Left renal cortex interstitium (tissue), 4 donors: Measurements from ENCODE around the gene TMEM120B. TPM values are rescaled to one million over a fixed set of nuclear protein-coding genes. Genes with fewer than 3 reads are reported as not detected.

ENCODE experiments used
- DNase-seq, 4 donors: peaks; one replicate each; pipeline ENCODE4 v3.0.0-alpha.2; 2013; ENCODE audit warnings: low read depth in 4 of 4, low spot score in 2 of 4, missing footprints in 1 of 4
- polyA plus RNA-seq, 4 donors: library from polyadenylated mRNA; unstranded; fragments of 120-200 nt; gene quantifications; one replicate each; pipeline ENCODE4 v1.2.1, GENCODE V29; 2013; ENCODE audit not compliant: insufficient read length in 4 of 4

Gene TMEM120B
- polyA plus RNA-seq, 4 donors: 7.2 to 16.7 (median 12.7) TPM

DNA sequence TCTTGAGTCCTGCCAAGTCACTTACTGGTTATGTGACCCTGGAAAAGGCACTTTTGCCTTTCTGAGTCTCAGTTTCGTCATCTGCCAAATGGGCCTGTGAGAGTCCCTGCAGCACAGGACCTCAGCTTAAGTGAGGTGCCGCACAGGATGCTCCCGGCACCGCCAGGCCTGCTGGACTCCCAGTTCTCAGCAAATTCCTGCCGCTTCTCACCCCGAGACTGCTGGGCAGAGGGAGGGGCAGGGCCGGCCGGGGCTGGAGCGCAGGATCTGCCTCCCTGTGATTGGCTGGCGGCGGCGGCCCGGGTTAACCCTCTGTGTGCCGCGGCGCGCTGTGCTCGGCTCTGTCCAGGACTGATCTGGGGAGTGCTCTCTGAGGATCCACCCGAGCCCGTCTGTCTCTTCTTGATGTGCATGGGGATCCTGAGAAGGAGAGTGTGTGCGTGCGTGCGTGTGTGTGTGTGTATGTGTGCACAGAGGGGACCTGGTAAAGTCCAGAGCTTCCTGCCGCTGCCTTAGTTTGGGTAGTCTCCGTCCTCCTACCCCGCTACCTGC, 99.8 kb downstream of the TMEM120B start:
- no peak for DNase-seq

DNA sequence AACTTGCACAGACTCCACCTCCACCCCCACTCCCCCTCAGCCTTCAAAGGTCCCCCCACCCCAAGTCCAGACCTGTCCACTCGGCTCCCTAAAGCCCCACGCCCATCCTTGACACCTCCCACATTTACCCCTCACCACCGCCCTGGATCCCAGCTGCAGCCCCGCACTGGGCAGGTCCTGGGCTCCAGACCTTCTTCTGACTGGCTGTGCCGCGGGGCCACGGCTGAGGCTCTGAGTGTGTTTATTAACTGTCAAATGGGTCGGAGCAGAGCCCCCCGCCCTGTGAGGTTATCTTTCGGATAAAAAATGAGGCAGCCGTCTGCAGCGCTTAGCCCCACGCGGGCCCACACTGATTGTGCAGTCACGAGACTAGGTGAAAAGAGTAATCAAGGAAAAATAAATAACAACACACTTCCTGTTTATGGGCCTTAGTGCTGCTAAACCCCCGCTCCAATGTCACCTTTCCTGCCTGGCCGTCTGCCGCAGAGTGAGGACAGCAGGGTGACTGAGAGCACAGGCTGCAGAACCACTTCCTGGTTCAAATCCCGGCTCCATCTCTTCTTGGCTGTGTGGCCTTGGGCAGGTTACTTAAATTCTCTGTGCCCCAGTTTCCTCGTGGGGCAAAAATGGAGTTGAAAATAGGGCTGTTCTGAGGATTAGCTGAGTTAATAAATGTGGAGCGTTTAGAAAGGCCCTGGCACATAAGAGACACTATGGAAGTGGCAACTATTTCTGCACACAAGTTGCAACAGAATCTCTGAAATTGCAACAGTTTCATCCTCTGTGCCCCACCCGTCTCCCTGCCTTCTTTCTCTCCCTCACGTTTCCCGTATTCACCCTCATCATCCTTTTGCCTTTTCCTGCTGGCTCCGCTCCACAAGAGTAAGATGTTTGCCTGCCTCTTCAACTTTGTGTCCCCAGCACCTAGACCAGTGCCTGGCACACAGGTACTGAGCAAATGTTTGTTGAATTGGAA, 100.7 kb downstream of the TMEM120B start:
- no peak for DNase-seq

DNA sequence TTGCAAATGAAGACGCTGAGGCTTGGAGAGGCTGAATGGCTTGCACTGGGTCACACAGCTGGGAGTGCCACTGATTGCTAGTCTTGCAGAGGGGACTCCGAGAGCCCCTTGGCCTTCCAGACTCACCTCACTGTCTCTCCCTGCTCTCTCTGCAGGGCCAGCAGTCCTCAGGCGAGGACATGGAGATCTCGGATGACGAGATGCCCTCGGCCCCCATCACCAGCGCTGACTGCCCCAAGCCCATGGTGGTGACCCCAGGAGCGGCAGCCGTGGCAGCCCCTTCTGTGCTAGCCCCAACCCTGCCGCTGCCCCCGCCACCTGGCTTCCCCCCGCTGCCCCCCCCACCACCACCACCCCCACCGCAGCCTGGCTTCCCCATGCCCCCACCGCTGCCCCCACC, 101.4 kb downstream of the TMEM120B start:
- DNase-seq: no peak

DNA sequence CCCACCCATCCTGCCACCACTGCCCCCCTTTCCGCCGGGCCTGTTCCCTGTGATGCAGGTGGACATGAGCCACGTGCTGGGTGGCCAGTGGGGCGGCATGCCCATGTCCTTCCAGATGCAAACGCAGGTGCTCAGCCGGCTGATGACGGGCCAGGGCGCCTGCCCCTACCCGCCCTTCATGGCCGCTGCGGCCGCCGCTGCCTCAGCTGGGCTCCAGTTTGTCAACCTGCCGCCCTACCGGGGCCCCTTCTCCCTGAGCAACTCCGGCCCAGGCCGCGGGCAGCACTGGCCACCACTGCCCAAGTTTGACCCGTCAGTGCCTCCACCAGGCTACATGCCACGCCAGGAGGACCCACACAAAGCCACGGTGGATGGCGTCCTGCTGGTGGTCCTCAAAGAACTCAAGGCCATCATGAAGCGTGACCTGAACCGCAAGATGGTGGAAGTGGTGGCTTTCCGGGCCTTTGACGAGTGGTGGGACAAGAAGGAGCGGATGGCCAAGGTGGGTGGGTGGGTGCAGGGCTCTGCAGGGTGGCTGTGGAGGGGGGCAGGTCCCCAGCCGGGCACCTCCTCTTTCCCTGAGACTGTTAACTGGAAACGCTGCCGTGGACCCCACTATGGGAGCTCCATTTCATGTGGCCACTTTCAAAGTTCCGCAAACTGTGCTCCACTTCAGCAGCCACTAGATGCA, 102.0 kb downstream of the TMEM120B start:
- no peak for DNase-seq

DNA sequence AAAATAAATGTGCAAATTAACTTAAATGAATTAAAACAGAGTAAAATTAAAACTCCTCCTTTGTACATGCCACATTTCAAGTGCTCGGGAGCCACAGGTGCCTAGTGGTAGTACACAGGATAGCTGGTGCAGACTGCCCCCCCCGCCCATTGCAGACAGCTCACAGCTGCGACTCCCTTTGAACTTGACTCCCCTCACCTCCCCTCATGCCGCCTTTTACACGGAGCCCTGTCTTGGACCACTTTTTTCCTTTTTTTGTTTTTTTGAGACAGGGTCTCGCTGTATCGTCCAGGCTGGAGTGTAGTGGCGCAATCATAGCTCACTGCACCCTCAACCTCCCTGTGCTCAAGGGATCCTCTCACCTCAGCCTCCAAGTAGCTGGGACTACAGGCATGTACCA, 102.7 kb downstream of the TMEM120B start:
- no peak for DNase-seq

DNA sequence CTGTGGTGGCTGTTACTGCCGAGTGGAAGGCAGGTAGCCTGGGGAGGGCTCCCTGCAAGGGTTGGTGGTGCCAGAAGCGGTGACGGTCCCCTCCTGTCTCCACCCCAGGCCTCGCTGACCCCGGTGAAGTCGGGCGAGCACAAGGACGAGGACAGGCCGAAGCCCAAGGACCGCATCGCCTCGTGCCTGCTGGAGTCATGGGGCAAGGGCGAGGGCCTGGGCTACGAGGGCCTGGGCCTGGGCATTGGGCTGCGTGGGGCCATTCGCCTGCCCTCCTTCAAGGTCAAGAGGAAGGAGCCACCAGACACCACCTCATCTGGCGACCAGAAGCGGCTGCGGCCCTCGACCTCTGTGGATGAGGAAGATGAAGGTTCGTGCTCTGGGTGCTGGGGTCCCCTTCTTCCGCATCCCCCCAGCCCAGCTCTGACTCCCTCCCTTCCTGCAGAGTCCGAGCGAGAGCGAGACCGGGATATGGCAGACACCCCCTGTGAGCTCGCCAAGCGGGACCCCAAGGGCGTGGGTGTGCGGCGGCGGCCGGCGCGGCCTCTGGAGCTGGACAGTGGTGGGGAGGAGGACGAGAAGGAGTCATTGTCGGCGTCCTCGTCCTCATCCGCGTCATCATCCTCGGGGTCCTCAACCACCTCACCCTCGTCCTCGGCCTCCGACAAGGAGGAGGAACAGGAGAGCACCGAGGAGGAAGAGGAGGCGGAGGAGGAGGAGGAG, 104.5 kb downstream of the TMEM120B start:
- no peak for DNase-seq

DNA sequence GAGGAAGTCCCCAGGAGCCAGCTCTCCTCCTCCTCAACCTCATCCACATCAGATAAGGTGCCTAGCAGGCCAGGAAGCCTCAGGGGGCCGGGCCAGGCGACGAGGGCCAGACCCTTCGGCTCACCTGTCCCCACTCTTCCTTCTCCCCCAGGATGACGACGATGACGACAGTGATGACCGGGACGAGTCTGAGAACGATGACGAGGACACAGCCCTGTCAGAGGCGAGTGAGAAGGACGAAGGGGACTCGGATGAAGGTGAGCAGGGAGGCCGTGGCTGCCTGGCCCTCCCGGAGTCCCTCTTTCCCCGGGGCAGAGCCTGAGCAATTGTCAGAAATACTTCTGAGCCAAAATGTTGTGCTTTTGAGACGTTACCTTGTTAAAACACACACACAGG, 105.1 kb downstream of the TMEM120B start:
- no peak for DNase-seq

DNA sequence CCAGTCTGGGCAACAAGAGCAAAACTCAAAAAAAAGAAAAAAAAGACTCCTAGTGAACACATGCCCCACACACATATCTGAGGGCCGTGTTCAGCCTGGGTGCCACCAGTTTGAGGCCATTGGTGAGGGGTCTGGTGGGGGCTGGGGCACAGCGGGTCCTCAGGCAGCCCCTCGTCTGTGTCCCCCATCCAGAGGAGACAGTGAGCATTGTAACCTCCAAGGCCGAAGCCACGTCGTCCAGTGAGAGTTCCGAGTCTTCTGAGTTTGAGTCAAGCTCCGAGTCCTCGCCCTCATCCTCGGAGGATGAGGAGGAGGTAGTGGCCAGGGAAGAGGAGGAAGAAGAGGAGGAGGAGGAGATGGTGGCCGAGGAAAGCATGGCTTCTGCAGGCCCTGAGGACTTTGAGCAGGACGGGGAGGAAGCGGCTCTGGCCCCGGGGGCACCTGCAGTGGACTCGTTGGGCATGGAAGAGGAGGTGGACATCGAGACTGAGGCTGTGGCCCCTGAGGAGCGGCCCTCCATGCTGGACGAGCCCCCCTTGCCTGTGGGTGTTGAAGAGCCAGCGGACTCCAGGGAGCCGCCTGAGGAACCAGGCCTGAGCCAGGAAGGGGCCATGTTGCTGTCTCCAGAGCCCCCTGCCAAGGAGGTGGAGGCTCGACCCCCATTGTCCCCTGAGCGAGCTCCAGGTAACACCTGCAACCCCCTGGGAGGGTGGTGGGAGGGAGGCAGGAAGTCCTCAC, 106.8 kb downstream of the TMEM120B start:
- no peak for DNase-seq

DNA sequence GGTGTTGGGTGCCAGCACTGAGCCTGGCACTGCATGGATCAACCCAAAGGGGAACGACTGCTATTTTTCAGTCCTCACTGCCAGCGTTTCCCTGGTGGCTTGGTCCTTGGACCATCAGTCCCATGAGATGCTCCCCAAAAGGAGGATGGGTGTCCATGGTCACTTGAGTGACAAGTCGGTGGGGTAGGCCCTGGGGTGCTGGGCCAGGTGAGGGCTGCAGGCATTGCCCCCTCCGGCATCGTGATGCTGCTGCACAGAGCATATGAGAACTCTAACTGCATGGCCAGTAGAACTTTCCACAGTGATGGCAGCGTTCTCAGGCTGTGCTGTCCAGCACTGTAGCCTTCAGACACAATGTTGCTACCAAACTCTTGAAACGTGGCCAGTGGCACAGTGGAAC, 107.5 kb downstream of the TMEM120B start:
- no peak for DNase-seq

DNA sequence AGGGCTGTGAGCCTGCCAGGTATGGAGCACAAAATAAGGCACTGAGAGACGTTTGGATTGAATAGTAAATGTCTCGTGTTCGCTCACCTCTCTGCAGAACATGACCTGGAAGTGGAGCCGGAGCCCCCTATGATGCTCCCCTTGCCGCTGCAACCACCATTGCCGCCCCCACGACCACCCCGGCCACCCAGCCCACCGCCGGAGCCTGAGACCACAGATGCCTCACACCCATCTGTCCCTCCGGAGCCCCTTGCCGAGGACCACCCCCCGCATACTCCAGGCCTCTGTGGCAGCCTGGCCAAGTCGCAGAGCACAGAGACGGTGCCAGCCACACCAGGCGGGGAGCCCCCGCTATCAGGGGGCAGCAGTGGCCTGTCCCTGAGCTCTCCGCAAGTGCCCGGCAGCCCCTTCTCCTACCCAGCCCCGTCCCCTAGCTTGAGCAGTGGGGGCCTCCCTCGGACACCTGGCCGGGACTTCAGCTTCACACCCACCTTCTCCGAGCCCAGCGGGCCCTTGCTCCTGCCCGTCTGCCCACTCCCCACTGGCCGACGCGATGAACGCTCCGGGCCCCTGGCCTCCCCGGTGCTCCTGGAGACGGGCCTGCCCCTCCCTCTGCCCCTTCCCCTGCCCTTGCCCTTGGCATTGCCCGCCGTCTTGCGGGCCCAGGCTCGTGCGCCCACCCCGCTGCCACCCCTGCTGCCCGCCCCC, 110.0 kb downstream of the TMEM120B start:
- no peak for DNase-seq

DNA sequence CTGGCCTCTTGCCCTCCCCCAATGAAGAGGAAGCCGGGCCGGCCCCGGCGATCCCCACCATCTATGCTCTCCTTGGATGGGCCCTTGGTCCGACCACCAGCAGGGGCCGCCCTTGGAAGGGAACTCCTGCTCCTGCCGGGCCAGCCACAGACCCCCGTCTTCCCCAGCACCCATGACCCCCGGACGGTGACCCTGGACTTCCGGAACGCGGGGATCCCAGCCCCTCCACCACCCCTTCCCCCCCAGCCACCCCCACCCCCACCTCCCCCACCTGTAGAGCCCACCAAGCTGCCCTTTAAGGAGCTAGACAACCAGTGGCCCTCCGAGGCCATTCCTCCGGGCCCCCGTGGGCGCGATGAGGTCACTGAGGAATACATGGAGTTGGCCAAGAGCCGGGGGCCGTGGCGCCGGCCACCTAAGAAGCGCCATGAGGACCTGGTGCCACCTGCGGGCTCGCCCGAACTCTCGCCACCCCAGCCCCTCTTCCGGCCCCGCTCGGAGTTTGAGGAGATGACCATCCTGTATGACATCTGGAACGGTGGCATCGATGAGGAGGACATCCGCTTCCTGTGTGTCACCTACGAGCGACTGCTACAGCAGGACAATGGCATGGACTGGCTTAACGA, 110.7 kb downstream of the TMEM120B start:
- no peak for DNase-seq

DNA sequence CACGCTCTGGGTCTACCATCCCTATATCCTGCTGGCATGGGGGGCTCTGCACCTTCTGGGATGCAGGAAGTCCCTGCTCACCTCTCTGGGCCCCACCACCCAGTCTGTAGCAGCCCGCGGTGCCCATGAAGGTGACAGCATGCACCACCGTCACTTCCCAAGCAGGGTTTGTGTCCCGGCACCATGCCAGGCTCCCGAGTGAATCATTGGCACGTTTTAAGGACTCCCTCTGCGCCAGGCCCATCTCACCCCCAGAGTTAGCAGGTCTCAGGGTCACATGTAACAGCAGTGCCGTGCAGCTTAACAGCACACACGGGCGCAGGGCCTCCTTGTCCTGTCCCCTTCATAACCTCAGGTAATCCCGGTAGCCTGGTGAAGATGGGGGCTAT, 111.2 kb downstream of the TMEM120B start:
- DNase-seq: no peak

DNA sequence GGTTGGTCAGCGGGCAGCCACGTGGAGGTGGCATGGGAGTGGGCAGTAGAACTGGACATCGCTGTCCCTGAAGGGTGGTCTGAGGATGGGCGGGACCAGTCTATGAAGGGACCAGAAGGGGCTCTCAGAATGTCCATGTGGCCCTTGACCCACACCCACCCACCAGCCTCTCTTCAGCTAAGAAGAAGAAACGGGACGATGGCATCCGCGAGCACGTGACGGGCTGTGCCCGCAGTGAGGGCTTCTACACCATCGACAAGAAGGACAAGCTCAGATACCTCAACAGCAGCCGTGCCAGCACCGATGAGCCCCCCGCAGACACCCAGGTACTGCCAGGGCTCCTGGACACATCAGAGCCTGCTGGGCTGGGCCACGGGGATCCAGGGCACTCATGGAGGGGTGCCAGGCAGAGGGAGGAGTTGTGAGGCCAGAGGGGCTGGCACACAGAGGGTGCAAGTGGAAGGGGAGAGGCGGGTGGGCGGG, 112.5 kb downstream of the TMEM120B start:
- no peak for DNase-seq

DNA sequence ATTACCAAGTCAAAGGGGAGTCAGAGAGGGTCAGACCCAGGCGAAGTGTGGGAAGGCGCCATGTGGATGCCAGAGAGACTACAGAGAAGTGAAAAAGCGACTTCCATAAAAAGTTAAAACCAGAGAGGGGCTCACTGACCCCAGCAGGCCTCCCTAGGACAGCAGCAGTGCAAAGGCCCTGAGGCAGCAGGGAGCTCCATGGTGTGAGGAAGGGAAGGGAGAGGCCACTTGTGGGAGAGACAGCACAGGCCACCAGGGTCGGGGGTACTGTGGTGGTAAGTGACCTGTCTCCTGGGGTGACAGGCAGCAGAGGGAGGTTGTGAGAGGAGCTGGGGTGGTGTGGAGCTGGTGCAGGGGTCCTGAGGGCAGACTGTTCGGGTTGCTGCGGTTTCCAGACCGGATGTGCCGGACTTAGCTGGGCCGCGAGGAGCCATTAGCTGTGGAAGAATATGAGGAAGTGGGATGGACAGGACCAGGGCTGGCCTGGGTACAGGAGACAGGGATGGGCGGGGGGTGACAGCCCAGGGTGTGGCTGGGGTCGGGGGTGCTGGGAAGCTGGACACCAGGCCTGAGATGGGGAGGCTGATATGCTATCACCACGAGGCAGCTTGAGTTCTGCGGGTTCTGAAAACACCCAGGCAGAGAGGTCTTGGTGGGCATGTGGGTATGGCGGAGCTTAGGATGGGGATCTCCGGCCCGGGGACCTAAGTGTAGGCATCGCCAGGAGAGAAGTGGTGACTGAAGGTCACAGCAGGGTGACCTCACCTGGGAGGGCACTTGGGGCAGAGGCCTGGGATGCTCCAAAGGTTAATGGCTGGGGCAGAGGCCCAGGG, 114.0 kb downstream of the TMEM120B start:
- no peak for DNase-seq

DNA sequence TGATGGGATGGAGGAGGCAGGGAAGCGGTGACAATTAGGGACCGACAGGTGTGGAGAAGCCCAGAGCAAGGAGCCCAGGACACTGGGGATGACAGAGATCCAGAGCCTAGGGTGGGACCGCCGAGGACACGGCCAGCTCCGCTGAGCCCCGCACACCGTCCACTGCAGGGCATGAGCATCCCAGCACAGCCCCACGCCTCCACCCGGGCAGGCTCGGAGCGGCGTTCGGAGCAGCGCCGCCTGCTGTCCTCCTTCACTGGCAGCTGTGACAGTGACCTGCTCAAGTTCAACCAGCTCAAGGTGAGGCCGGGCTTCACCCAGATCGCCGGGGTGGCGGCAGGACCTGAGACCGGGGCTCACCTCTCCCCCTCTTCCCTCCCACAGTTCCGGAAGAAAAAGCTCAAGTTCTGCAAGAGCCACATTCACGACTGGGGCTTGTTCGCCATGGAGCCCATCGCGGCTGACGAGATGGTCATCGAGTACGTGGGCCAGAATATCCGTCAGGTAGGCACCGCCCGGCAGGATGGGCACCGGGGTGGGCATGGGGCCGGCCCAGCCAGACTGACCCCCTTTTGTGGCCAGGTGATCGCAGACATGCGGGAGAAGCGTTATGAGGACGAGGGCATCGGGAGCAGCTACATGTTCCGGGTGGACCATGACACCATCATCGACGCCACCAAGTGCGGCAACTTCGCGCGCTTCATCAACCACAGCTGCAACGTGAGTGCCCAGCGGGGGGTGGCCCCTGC, 115.0 kb downstream of the TMEM120B start:
- DNase-seq: no peak

DNA sequence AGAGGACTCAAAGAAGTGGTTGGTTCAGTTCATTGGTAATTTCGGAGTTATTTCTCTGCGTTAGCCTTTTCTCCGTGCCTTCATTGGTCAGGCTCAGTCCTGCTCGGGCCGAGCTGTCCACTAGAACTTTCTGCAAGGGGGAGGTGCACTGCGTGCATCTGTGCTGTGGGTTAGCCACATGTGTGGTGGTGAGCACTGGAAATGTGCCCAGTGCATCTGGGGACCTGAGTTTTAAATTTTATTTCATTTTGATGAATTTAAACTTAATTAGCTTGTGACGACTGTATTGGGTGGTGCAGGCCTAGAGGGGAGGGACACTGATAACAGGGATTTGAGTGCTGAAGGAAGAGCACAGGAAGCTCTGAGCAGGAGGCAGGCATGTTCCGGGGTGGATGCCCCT, 115.8 kb downstream of the TMEM120B start:
- no peak for DNase-seq

DNA sequence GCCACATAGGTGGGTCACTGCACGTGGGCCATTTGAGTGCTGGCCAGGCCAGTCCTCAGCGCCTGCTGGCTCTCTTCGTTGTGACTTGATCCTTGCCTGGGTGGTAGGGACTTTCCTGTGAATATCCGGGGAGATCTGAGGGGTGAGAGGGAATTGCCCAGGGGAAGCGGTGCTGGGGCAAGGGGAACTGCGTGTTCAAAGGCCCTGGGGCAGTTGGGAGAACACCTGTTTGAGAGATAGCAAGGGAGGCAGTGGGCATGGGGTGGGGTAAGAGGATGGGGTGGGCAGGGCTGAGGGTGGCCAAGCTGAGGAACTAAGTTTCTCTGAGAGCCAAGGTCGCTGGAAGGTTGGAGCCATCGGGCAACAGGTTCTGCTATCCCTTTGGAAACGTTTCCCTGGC, 116.3 kb downstream of the TMEM120B start:
- no peak for DNase-seq
